ENCODE data around the gene CNTNAP5. TPM values are rescaled to one million over a fixed set of nuclear protein-coding genes. Genes with fewer than 3 reads are reported as not detected.

Gene CNTNAP5
- total RNA-seq, 4 donors from 2014 or later: not detected

DNA sequence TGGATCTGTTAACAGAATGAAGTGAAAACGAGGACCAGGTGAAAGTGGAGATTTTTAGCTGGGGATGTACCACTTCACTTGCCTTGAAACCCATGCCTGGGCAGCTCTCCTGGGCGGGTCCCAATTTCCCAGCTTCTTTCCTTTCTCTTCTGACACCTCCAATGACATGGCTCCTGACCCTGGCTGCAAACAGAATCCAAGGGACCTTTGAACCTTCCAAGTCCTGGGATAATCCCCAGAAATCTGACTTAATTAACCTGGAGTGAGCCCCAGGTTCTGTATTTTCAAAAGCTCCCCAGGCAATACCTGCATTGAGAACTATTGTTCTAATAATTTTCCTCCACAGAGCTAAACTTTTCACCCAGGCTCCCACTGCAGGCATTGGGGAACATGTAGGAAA is 495.9 kb downstream of the CNTNAP5 start:
- H3K36me3 ChIP-seq: no peaks in the 10 kb centered on the region
- no peak for DNase-seq (ENCODE audit: low spot score in 2 of 2)
- no peaks in the 10 kb centered on the region for H3K4me1 ChIP-seq
- no peaks in the 10 kb centered on the region for H3K27me3 ChIP-seq
- no peak overlapping the region for H3K27ac ChIP-seq
- no peak overlapping the region for H3K4me3 ChIP-seq
- WGBS: 66% methylated on average over 2 of the region's 2 CpGs
- H3K9me3 ChIP-seq: no peaks in the 10 kb centered on the region
- TF ChIP-seq, protein P1, sequence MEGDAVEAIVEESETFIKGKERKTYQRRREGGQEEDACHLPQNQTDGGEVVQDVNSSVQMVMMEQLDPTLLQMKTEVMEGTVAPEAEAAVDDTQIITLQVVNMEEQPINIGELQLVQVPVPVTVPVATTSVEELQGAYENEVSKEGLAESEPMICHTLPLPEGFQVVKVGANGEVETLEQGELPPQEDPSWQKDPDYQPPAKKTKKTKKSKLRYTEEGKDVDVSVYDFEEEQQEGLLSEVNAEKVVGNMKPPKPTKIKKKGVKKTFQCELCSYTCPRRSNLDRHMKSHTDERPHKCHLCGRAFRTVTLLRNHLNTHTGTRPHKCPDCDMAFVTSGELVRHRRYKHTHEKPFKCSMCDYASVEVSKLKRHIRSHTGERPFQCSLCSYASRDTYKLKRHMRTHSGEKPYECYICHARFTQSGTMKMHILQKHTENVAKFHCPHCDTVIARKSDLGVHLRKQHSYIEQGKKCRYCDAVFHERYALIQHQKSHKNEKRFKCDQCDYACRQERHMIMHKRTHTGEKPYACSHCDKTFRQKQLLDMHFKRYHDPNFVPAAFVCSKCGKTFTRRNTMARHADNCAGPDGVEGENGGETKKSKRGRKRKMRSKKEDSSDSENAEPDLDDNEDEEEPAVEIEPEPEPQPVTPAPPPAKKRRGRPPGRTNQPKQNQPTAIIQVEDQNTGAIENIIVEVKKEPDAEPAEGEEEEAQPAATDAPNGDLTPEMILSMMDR (IDR thresholded peaks at IDR 0.05): no peak

DNA sequence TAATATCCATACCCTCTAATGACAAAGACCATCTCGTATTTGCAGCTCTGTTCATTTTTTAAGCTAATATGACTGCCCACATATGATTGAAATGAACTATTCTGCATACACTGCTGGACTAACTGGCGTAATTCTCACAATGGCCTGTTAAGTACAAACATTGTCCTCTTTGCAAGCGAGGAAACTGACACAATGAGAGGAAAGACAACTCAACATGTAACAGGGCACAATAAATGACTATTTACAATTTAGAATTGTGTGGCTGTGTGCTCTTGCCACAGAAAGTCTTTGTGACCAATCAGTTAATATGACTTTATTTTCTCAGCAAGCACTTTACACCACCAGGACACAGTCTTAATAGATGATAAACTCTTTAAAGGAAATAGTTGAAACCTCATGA is 498.0 kb downstream of the CNTNAP5 start:
- no peak for DNase-seq (ENCODE audit: low spot score in 2 of 2)
- TF ChIP-seq POLR2AphosphoS5 (IDR thresholded peaks at IDR 0.05) (no peak), EP300 (IDR thresholded peaks at IDR 0.05) (no peak), POLR2A (IDR thresholded peaks at IDR 0.05) (no peak)
- TF ChIP-seq, protein P1 (IDR thresholded peaks at IDR 0.05): no peak
- no peak overlapping the region for H3K4me3 ChIP-seq
- H3K27ac ChIP-seq: no peak overlapping the region
- H3K4me1 ChIP-seq: no peaks in the 10 kb centered on the region
- H3K9me3 ChIP-seq: no peaks in the 10 kb centered on the region
- H3K36me3 ChIP-seq: no peaks in the 10 kb centered on the region
- WGBS: 83% methylated on average over 3 of the region's 3 CpGs
- H3K27me3 ChIP-seq: no peaks in the 10 kb centered on the region

DNA sequence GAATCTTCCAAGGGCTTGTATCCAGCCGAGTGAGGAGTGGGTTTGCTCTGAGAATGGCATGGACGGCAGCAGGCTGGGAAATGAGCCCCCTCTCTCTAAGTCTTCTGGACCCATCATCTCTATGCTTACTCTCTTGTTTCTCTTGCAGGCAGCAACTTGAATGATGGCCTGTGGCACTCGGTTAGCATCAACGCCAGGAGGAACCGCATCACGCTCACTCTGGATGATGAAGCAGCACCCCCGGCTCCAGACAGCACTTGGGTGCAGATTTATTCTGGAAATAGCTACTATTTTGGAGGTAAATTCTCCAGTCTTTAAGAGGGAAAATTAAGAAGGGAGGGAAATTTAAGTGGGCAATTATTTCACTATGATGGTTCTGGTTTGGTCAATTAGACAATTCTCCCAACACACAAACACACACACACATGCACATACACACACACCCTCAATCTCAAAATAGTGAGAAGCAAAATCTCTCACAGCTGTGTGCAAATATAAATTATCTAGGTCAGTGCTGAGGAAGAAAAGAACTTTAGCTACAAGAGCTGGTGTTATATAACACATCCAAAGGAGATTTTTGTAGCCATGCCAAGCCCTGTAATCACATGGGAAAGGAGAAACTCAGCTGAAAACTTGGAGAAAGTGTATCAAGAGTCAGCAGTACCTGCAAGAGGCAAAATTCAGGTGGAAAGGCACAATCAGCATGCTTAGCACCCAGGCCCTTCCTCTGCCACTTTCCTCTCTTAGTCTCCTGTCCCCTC is 499.2 kb downstream of the CNTNAP5 start:
- WGBS: 72% methylated on average over 7 of the region's 7 CpGs
- TF ChIP-seq POLR2AphosphoS5 (IDR thresholded peaks at IDR 0.05): no peak
- TF ChIP-seq POLR2A (IDR thresholded peaks at IDR 0.05): no peak
- TF ChIP-seq, protein P1 (IDR thresholded peaks at IDR 0.05): no peak
- no peak for TF ChIP-seq EP300 (IDR thresholded peaks at IDR 0.05)

DNA sequence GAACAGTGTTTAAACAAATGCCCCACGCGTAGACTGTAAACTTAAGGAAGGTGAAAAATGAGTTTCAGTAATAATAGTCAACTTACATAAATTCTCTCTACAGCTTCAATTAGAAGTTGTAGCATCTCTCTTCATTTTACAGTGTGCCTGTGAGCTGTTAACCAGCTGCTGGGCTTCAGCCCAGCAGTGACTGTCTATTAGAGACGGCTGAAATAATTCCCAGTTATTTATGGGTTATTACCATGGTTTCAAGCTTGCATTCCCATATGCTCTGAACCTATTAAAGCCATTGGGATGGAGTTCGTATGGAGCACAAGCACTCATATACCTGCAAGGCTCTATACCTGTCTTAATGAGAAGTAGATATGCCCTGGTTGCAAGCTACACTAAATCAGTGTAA is 501.1 kb downstream of the CNTNAP5 start:
- Histone ChIP-seq H3K4me3 (no peak overlapping the region), H3K9me3 (no peaks in the 10 kb centered on the region), H3K36me3 (no peaks in the 10 kb centered on the region), H3K4me1 (no peaks in the 10 kb centered on the region), H3K27me3 (no peaks in the 10 kb centered on the region), H3K27ac (no peak overlapping the region)
- TF ChIP-seq POLR2A (IDR thresholded peaks at IDR 0.05): no peak
- TF ChIP-seq POLR2AphosphoS5 (IDR thresholded peaks at IDR 0.05): no peak
- TF ChIP-seq, protein P1 (IDR thresholded peaks at IDR 0.05): no peak
- no peak for TF ChIP-seq EP300 (IDR thresholded peaks at IDR 0.05)
- DNase-seq (ENCODE audit: low spot score in 2 of 2): no peak
- 62% methylated on average over 4 of the region's 4 CpGs for WGBS

More for the DNA sequence above, 499.2 kb downstream of the CNTNAP5 start:
- Histone ChIP-seq H3K4me3 (no peak overlapping the region), H3K4me1 (no peaks in the 10 kb centered on the region), H3K27me3 (no peaks in the 10 kb centered on the region), H3K27ac (no peak overlapping the region), H3K9me3 (no peaks in the 10 kb centered on the region), H3K36me3 (no peaks in the 10 kb centered on the region)
- DNase-seq (ENCODE audit: low spot score in 2 of 2): no peak

DNA sequence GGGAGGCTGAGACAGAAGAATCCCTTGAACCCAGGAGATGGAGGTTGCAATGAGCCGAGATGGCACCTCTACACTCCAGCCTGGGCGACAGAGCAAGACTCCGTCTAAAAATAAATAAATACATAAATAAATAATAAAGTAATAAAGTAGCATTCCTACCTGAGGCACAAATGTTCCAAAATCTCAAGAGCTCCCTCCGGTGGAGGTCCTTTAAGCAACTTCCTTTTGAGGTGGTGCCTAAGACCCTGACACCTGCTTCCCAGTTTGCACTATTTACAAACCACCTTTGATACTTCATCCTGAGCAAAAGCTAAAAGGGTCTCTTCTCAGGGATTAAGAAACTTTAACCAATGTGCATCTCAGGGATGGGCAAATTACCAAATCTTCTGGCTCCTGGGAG is 505.1 kb downstream of the CNTNAP5 start:
- H3K4me1 ChIP-seq: no peaks in the 10 kb centered on the region
- H3K36me3 ChIP-seq: no peaks in the 10 kb centered on the region
- TF ChIP-seq POLR2A (IDR thresholded peaks at IDR 0.05): no peak
- TF ChIP-seq EP300 (IDR thresholded peaks at IDR 0.05): no peak
- TF ChIP-seq, protein P1 (IDR thresholded peaks at IDR 0.05): no peak
- no peak for TF ChIP-seq POLR2AphosphoS5 (IDR thresholded peaks at IDR 0.05)
- no peak overlapping the region for H3K4me3 ChIP-seq
- no peaks in the 10 kb centered on the region for H3K9me3 ChIP-seq
- WGBS: 87% methylated on average over 4 of the region's 4 CpGs
- no peak for DNase-seq (ENCODE audit: low spot score in 2 of 2)
- H3K27me3 ChIP-seq: no peaks in the 10 kb centered on the region
- no peak overlapping the region for H3K27ac ChIP-seq
